NCI-H1092 treated with DMSO at 0.1 percent for 48 hours (cell line): ENCODE data around the gene TBL1X.
A peak's percentile ranks its signal among the peaks of the same experiment; 100 is the strongest.
"Not testable (repeated sequence)": the region's sequence is repeated elsewhere in the genome, so short reads cannot be mapped to it uniquely, and the experiment has no call there.

Experiments used
- DNase-seq: peaks from one replicate; lab custom pipeline; 2025; lab: John Stamatoyannopoulos, UW

TBL1X gene

GRCh38 chrX:9459186-9459748 is 5.6 kb upstream of the TBL1X start:
- no peak for DNase-seq

GRCh38 chrX:9461087-9461486 is 3.8 kb upstream of the TBL1X start:
- DNase-seq: no peak

- DNase-seq: no peak
Observed at GRCh38 chrX:9462456-9462855, 2.4 kb upstream of the TBL1X start.

DNA sequence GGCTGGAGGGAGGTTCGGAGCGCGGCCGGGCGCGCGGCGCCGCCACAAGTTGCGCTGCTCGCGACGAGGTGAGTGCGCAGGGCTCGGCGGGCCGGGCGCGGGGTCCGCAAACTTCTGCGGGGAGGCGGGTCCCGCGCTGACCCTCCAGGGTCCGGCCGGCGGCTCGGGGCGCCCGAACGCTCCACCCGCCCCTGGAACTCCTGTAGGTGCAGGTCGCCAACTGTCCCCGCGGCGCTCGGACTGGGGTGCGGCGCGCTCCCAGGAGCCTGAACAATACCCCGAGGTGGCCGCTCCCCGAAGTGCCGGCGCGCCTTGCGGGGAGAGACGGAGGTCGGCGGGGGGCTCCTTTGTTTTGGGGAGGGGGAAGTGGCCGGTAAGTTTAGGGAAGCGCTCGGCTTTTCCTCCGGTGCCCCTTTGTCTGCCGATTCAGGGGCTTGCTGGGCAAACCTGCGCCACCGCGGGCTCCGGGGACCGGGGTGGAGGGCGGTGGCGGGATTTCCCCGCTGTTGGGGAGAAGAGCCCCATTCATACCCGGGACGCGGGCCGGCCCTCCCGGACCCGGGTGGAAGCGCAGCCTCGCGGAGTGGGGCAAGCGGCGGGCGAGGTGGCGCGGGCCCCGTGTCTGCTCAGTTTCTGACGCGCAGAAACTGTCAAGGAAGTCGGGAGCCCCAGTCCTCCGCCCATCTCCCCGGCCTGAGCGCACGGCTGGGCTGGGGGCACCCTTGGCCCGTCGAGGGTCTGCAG is 694 bp downstream of the TBL1X start:
- DNase-seq: no peak

DNA sequence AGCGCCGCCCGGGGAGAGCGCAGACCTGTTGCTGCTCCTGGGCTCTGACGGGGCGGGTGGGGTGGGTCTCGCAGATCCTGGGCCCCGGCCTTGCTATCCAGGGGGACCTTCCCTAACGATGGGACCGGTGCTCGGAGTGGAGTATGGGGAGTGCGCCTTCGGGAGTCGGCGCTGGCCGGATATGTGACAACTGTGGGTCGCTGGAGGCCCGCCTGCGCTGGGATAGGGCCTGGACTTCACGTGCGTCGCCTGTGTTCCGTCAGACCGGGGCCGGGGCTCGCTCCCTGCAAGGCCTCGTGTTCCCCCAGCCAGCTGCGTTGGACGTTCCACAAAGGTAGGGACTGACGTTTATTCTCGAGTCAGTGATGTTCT is 1.3 kb downstream of the TBL1X start:
- peak; percentile 38 for DNase-seq

GRCh38 chrX:9466736-9467135 is 1.9 kb downstream of the TBL1X start:
- DNase-seq: no peak

DNA sequence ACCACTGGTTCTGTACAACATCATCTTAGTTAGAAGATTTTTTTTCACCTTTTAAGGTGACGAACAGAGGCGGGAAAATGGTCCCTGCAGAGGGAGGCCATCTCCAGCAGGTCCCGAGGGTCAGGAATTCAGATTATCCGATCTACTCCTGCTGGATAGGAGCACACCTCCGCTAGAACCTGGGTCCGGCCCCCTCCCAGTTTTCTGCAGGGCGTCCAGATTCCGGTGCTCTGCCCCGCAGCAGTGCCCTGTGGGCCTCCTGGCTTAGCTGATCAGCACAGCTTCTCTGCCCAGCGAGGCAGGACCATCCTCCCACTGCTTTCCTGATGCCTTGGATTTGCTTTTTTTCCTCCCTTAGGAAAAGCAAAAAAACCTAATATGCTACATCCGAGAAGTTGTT is 2.3 kb downstream of the TBL1X start:
- no peak for DNase-seq

DNA sequence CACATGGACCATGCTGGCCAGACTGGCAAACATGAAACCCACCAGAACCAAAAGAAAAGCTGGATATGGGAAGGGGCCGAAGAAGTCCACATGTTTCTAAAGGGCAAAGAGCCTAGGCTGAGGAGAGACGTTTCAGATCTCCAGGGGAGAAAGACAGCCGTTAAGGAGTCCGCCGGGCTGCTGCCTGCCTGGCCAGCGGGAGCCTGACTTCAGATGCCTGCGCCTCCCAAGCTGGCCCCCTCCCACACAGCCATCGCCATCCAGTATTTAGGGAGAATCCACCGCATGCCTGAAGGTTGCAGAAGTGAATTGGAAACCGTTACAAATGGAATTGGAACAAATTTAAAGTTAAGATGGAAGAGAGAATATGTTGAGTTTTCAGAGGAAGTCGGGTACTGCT is 2.9 kb downstream of the TBL1X start:
- DNase-seq: no peak

GRCh38 chrX:9471571-9471985 is 6.7 kb downstream of the TBL1X start:
- DNase-seq: no peak

DNA sequence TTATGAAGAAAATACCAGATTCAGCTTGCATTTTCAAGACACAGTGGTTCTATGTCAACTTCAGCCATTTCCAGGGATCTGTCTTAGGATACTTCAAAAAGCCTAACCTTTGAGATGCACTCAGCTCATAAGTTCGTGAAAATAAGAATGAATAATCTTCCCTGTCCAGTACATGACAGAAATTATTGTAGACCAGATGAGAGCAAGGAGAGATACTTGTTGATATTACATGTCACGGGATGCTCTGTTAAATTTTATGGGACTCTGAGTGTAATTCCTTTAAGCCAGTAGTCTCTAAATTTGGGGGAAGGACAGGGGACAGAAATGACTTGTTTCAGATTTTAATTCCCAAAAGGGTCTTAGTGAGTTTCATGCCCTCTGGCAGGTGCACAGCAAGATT is 8.8 kb downstream of the TBL1X start:
- DNase-seq: no peak

DNA sequence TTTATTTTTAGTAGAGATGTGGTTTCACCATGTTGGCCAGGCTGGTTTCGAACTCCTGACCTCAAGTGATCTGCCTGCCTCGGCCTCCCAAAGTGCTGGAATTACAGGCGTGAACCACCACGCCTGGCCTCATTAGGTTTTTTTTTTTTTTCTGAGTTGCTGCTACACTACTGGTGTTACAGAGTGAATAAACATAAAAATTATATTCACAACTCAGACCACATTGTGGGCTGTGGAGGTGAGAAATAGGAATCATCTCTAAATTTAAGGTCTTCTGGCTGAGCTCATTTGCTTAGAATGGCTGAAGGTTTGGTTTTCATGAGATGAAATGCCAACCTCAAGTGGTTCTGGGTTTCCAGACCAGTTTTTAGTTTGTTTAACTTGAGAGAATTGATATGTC is 10.6 kb downstream of the TBL1X start:
- not testable (repeated sequence) for DNase-seq

DNA sequence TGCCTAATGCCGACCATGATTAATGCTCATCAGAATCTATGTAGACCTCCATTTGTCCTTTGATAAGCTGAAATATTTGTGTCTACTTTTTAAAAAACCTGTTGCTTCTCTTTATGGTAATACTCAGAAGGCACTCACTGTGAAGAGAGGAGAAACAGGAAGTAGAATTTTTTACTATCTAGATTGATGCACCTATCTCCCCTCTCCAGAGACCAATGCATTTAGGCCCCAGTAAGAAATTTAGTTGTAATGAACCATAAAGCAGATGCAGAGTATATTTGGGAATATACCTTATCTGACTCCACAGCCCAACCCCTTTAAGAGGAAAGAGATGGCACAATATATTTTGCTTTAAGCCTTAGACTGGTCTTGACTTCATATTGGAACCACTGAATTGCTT is 11.1 kb downstream of the TBL1X start:
- no peak for DNase-seq

DNA sequence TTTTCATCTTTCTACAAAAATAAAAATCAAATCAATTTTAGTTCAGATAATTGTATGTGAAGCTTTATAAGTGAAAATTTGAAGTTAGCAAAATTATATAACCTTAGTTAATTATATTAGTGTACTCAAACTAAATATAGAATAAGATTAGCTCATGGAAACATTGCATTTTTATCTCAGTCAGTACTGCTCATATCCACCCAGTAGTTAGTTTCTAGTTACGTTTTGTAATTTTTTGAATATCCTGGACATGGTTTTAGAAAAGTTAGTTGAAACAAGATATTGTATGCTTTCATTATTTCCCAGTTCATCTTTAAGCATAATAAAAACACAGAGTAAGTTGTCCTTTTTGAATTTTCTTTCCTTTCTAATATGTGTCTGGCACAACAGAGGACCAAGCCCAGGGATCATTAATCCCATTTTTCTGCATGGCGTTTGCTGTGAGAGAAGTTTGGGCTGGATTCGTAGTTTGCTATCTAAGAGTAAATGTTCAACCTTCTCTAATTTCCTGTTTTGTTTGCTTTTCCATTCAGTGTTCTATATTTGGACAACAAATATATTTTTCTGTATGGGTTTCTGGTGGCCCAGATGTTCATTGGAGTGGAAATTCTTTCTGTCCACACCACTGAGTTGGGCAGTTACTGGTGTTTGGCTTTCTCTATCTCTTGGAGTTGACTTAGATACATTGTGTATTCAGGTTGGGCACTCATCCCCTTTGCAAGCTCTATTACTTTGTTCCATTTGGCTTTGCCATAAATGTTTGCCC is 12.1 kb downstream of the TBL1X start:
- DNase-seq: peak; percentile 68

DNA sequence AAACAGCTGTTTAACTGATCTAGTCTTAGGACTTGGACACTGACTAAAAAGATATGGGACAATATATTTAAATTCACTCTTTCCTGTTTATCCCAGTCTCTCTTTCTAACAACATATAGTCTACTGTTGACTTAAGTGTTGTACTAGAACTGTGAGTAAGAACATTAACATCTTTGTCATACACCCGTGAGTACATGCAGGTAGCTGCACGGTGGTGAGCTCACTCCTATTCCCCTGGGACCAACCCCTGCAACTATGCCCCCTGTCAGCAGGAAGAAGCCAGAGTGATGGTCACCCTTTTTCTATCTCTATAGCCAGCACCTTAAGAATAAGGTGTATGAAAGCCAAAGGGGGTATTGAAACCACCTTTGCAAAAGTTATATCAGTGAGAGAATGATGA is 17.6 kb downstream of the TBL1X start:
- DNase-seq: no peak

GRCh38 chrX:9482837-9483236 is 18.0 kb downstream of the TBL1X start:
- no peak for DNase-seq

DNA sequence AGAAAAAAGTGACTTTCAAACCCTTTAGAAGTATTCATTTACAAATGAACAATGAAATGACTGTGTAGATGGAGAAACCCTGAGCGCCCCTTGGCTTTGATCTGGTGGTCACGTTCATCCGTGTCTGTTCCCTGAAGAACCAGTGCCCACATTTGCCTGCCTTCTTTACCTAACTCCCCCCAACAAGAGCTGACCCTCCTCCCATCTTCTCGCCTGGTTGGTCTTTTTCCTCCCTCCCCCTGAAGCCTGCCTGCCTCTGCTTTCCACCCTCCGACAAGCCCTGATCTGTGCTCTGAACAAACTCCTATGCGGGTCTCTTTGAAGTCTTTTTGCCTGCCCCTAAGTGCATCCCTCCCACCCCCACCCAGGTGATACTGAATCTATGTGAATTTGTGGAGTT is 18.5 kb downstream of the TBL1X start:
- no peak for DNase-seq

DNA sequence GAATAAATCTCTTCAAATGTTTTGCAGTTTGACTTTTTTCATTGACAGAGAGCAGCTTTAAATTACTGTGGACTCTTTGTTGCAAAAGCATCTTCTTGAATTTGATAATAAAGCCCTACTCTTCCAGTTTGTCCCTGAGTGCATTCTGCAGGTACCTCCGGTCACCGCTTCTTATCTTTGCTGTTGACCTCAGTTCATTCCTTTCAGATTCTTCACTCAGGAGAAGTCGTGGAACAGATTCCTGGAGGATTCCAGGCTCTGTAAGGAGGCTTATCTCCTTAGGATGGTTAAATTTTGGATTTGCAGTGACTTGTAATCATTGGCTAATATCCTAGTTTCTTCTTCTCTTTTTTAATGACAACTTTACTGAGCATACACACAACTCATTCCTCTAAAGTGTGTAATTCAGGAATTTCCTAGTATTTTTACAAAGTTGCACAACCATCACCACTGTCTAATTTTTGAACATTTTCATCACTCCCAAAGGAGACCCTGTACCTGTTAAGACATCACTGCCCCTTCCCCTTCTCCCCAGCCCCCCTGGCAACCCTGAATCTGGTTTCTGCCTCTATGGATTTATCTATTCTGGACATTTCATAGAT is 22.0 kb downstream of the TBL1X start:
- DNase-seq: no peak

DNA sequence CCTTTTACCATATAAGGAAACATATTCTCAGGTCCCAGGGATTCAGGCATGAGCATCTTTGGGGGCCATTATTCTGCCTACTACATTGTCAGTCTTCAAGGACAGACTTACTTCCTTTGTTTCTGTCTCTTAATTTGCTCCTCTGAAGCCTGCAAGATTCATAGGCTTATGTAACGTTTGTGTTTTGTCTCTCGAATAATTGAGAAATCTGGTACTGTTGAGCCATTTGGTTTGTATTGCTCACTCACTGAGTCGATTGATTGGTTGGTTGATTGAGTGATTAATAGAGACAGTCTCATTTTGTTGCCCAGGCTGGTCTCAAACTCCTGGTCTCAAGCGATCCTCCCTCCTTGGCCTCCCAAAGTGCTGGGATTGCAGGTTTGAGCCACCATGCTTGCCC is 23.7 kb downstream of the TBL1X start:
- DNase-seq: no peak

DNA sequence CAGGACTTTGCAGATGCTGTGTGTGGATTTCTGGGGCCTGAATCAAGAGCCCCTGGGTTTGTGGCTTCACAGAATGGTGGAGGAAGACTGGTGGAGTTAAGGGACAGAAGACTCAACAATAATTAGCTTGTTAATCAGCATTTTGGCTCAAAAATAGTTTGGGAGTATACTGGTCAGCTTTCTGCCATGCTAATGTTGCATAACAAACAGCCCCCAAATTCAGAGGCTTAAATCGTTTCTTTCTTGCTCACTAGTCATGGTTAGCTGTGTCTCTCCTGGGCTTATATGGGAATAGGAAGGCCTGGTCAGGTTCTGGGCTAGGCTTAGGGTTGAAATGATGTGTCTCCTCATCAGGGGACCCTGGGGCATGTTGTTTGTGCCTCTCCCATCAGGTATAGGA is 24.4 kb downstream of the TBL1X start:
- no peak for DNase-seq

DNA sequence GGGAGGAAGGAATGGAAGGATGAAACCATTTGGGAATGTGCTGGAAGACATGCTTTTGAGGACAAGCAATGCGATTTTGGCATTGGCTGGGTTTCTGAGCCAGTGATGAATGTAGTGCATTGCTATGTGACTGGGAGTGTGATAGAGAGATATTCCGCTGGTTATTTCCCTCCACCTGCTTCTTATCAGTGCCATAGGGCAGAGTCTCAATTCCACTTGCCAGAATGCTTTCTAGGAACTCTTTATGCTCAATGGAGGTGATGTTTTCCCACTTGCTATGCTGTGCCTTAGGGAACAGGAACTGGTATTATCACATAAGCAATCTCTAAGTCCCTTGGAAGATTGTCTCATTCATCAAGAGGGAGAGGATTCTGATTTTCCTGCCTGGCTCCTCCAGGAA is 28.0 kb downstream of the TBL1X start:
- DNase-seq: no peak

- DNase-seq: no peak
Observed at GRCh38 chrX:9493936-9494335, 29.1 kb downstream of the TBL1X start.

DNA sequence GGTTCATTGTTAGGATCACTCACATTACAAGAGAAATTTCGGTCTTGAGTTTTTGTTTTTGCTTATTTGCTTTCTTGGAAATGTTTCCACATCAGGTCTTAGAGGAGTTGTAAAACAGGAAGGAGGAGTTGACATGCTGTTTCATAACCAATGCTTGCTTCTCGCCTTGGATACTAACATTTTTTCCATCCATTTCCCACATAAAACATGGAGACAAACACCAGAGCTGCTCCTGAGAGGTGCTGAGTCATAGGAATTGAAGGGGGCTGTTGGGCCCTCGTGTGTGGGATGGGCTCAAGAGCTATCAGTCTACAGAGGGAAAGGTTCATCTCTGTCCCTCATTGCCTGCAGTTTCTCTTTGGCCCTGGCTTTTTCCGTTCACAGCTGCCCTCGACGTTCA is 29.9 kb downstream of the TBL1X start:
- DNase-seq: no peak

DNA sequence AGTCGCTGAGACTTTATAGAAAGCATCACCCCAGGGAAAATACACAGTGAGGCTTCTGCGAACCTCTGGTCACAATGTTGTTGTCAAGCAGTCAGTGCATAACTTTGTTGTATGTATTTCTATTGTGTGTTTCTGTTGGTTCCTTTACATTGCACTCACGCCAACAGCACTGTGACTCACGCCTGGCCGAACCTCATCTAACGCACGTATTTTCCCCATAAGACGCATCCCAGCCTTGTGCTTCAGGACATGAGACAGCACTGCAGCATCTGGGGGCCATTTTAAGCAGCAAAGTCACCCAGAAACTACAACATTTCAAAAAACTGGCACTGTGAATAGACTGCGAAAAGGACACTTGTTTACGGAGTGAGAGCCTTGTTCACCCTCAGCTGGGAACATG is 30.6 kb downstream of the TBL1X start:
- no peak for DNase-seq
